ENCODE results near the gene IGF2.

DNA sequence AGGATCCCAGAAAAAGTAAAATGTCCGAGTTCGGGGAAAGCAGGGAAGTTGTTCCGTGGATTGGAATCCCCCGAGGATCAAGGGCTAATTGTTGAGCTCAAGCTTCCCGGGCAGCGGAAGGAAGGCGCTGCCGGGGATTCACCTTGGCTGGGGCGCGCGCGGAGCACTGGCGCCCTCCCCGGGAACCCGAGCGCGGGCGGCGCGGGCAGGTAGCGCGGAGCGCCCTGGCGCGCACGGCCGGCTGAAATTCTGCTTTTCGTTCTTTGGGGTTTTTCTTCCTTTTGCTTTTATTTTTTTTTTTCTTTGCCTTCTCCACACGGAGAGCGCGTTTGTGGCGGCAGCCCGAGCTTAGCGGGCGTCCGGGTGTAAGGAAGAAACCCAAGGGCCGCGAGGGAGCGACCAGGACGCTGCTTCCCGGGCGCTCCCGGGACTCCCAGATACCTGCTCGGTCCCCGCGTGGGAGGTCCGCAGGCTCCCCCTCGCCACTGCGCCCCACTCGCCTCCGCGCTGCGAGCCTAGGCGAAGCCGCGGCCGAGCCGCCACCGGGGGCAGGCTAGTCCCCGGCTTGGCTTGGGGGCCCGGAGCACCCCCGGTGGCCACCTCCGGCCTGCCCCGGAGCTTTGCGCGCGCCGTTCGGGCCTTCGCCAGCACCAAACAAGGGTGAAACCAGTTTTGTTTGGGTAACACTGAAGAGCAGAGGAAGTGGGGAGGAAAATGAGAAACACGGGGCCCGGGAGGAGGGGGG, 4.8 kb upstream of the IGF2 start:
- TF ChIP-seq ZZZ3 (IDR thresholded peaks at IDR 0.05; ENCODE audit: control insufficient read depth, insufficient read length, low read depth) (no peak), KDM1A (IDR thresholded peaks at IDR 0.05; ENCODE audit: borderline replicate concordance) (no peak), BCL11A (IDR thresholded peaks at IDR 0.05; ENCODE audit: low read depth, low read length) (no peak), RAD21 (IDR thresholded peaks at IDR 0.05; ENCODE audit: insufficient read depth, low read depth, low read length) (no peak), POLR2A (IDR thresholded peaks at IDR 0.05; ENCODE audit: low read depth, low read length) (no peak), EP300 (IDR thresholded peaks at IDR 0.05; ENCODE audit: borderline replicate concordance in 1 of 2, control insufficient read depth in 1 of 2, low read depth in 2 of 2, low read length in 2 of 2) (no peak), NFYA (IDR thresholded peaks at IDR 0.05; ENCODE audit: borderline replicate concordance, low read depth, low read length) (no peak)
- TF ChIP-seq, protein P1, sequence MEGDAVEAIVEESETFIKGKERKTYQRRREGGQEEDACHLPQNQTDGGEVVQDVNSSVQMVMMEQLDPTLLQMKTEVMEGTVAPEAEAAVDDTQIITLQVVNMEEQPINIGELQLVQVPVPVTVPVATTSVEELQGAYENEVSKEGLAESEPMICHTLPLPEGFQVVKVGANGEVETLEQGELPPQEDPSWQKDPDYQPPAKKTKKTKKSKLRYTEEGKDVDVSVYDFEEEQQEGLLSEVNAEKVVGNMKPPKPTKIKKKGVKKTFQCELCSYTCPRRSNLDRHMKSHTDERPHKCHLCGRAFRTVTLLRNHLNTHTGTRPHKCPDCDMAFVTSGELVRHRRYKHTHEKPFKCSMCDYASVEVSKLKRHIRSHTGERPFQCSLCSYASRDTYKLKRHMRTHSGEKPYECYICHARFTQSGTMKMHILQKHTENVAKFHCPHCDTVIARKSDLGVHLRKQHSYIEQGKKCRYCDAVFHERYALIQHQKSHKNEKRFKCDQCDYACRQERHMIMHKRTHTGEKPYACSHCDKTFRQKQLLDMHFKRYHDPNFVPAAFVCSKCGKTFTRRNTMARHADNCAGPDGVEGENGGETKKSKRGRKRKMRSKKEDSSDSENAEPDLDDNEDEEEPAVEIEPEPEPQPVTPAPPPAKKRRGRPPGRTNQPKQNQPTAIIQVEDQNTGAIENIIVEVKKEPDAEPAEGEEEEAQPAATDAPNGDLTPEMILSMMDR (IDR thresholded peaks at IDR 0.05 in 2 of 3, conservative IDR thresholded peaks at IDR 0.05 in 1 of 3; ENCODE audit: control insufficient read depth in 2 of 3, extremely low read depth in 1 of 3, insufficient read depth in 1 of 3, low read depth in 3 of 3, low read length in 3 of 3) = peak in 1 of 3 experiments; percentile 21; a peak in 1 of 6 replicates
- TF ChIP-seq, protein P2, sequence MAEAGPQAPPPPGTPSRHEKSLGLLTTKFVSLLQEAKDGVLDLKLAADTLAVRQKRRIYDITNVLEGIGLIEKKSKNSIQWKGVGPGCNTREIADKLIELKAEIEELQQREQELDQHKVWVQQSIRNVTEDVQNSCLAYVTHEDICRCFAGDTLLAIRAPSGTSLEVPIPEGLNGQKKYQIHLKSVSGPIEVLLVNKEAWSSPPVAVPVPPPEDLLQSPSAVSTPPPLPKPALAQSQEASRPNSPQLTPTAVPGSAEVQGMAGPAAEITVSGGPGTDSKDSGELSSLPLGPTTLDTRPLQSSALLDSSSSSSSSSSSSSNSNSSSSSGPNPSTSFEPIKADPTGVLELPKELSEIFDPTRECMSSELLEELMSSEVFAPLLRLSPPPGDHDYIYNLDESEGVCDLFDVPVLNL (IDR thresholded peaks at IDR 0.05; ENCODE audit: low read depth, low read length) = no peak
- TF ChIP-seq, protein P3, sequence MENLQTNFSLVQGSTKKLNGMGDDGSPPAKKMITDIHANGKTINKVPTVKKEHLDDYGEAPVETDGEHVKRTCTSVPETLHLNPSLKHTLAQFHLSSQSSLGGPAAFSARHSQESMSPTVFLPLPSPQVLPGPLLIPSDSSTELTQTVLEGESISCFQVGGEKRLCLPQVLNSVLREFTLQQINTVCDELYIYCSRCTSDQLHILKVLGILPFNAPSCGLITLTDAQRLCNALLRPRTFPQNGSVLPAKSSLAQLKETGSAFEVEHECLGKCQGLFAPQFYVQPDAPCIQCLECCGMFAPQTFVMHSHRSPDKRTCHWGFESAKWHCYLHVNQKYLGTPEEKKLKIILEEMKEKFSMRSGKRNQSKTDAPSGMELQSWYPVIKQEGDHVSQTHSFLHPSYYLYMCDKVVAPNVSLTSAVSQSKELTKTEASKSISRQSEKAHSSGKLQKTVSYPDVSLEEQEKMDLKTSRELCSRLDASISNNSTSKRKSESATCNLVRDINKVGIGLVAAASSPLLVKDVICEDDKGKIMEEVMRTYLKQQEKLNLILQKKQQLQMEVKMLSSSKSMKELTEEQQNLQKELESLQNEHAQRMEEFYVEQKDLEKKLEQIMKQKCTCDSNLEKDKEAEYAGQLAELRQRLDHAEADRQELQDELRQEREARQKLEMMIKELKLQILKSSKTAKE (IDR thresholded peaks at IDR 0.05; ENCODE audit: low read depth, poor library complexity, severe bottlenecking) = no peak
- TF ChIP-seq, protein P4, sequence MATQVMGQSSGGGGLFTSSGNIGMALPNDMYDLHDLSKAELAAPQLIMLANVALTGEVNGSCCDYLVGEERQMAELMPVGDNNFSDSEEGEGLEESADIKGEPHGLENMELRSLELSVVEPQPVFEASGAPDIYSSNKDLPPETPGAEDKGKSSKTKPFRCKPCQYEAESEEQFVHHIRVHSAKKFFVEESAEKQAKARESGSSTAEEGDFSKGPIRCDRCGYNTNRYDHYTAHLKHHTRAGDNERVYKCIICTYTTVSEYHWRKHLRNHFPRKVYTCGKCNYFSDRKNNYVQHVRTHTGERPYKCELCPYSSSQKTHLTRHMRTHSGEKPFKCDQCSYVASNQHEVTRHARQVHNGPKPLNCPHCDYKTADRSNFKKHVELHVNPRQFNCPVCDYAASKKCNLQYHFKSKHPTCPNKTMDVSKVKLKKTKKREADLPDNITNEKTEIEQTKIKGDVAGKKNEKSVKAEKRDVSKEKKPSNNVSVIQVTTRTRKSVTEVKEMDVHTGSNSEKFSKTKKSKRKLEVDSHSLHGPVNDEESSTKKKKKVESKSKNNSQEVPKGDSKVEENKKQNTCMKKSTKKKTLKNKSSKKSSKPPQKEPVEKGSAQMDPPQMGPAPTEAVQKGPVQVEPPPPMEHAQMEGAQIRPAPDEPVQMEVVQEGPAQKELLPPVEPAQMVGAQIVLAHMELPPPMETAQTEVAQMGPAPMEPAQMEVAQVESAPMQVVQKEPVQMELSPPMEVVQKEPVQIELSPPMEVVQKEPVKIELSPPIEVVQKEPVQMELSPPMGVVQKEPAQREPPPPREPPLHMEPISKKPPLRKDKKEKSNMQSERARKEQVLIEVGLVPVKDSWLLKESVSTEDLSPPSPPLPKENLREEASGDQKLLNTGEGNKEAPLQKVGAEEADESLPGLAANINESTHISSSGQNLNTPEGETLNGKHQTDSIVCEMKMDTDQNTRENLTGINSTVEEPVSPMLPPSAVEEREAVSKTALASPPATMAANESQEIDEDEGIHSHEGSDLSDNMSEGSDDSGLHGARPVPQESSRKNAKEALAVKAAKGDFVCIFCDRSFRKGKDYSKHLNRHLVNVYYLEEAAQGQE (IDR thresholded peaks at IDR 0.05; ENCODE audit: low read depth, low read length) = no peak

All from GM12878 (cell line).